A549 (cell line): ENCODE data around the gene SERPINE2.

Experiments used
- CBX2 ChIP-seq: fragments of 200-600 bp; sonication (generic); IDR thresholded peaks from 2 replicates; pipeline ENCODE4 v1.6.1; 2016; ENCODE audit warnings: low read depth, mild to moderate bottlenecking, borderline replicate concordance
- CBX8 ChIP-seq: fragments of 200-600 bp; sonication (generic); IDR thresholded peaks from 2 replicates; pipeline ENCODE4 v1.6.1; 2016
- CTCF ChIP-seq: fragments of >200 bp; sonication (Bioruptor Twin); formaldehyde crosslinking; IDR thresholded peaks from 3 replicates; pipeline ENCODE4 v1.5.1; 2016
- HEYL ChIP-seq: fragments of 250-450 bp; sonication (Bioruptor Pico); IDR thresholded peaks from 2 replicates; pipeline ENCODE4 v1.8.0; 2021; ENCODE audit warnings: mild to moderate bottlenecking, moderate library complexity
- HOXA7 ChIP-seq: fragments of 250-450 bp; sonication (Bioruptor Pico); IDR thresholded peaks from 2 replicates; pipeline ENCODE4 v1.5.0; 2020; ENCODE audit warnings: mild to moderate bottlenecking, moderate library complexity
- NR3C1 ChIP-seq: fragments of >200 bp; sonication (Bioruptor Twin); formaldehyde crosslinking; IDR thresholded peaks from 3 replicates; pipeline ENCODE4 v1.6.1; 2017
- PHF8 ChIP-seq: fragments of 200-600 bp; sonication (generic); IDR thresholded peaks from 2 replicates; pipeline ENCODE4 v1.6.1; 2016; ENCODE audit warnings: low read depth, mild to moderate bottlenecking, antibody characterized with exemption, moderate library complexity, borderline replicate concordance
- RAD21 ChIP-seq, 2 experiments: fragments of >200 bp in 1 of 2; sonication (Bioruptor Twin) in 1 of 2; formaldehyde crosslinking in 1 of 2; IDR thresholded peaks in 1 of 2; conservative IDR thresholded peaks in 1 of 2; 2 replicates in 1 of 2; 3 replicates in 1 of 2; pipeline ENCODE4 v1.6.1; 2012 to 2018; ENCODE audit warnings: inconsistent platforms in 1 of 2
- REST ChIP-seq: fragments of 200-600 bp; sonication (generic); IDR thresholded peaks from 2 replicates; pipeline ENCODE4 v1.6.1; 2016; ENCODE audit warnings: antibody characterized with exemption, mild to moderate bottlenecking, moderate library complexity
- SMC3 ChIP-seq: fragments of >200 bp; sonication (Bioruptor Twin); formaldehyde crosslinking; IDR thresholded peaks from 3 replicates; pipeline ENCODE4 v1.6.1; 2018; ENCODE audit warnings: inconsistent platforms
- SREBF2 ChIP-seq: fragments of 450-650 bp; IDR thresholded peaks from 2 replicates; pipeline ENCODE4 v1.6.1; 2014; ENCODE audit warnings: mild to moderate bottlenecking, moderate library complexity
- ZC3H11A ChIP-seq: fragments of 450-650 bp; IDR thresholded peaks from 2 replicates; pipeline ENCODE4 v1.6.1; 2014; ENCODE audit warnings: antibody characterized with exemption, mild to moderate bottlenecking
- ZFP36 ChIP-seq: fragments of 450-650 bp; IDR thresholded peaks from 2 replicates; pipeline ENCODE4 v1.6.1; 2014; ENCODE audit warnings: borderline replicate concordance; ENCODE audit not compliant: partially characterized antibody

- no peak for TF ChIP-seq CTCF
- no peak for TF ChIP-seq ZFP36
- no peak for TF ChIP-seq PHF8
- TF ChIP-seq RAD21 (conservative IDR thresholded peaks at IDR 0.05 in 1 of 2, IDR thresholded peaks at IDR 0.05 in 1 of 2): no peak
- no peak for TF ChIP-seq SMC3
- TF ChIP-seq NR3C1: no peak
- no peak for TF ChIP-seq HEYL (CRISPR knock-in tag)
- TF ChIP-seq REST: no peak
- TF ChIP-seq CBX2: no peak
- TF ChIP-seq ZC3H11A: no peak
- no peak for TF ChIP-seq HOXA7
- no peak for TF ChIP-seq CBX8
- no peak for TF ChIP-seq SREBF2
These were observed 58.3 kb downstream of the SERPINE2 start for GRCh38 chr2:223980803-223981202.
